B cell (primary cell): ENCODE results near the gene BTRC. TPM values are rescaled to one million over a fixed set of nuclear protein-coding genes. Genes with fewer than 3 reads are reported as not detected.

ENCODE experiments used
- ATAC-seq: fragments of 200-7000 bp; cut with Tn5 transposase; one replicate; pipeline ENCODE4 v1.10.0; 2021; ENCODE audit warnings: low read depth, mild to moderate bottlenecking, moderate number of reproducible peaks, moderate library complexity
- CTCF ChIA-PET: fragments of 350-600 bp; sonication (Branson Sonifier 250); formaldehyde crosslinking; loops from one replicate; lab custom pipeline; 2021; ENCODE audit warnings: antibody characterized with exemption, inconsistent platforms; lab: Charles Lee
- POLR2A ChIA-PET: fragments of 350-600 bp; sonication (Branson Sonifier 250); formaldehyde crosslinking; loops from one replicate; lab custom pipeline; 2021; ENCODE audit warnings: antibody characterized with exemption; lab: Charles Lee
- DNase-seq: peaks from one replicate; pipeline ENCODE4 v3.0.0; 2013
- H2AFZ ChIP-seq: 2 replicates; pipeline ENCODE4 v1.6.1; 2012; ENCODE audit warnings: mild to moderate bottlenecking, low read depth, low read length; ENCODE audit not compliant: insufficient read depth, poor library complexity, severe bottlenecking
- H3K27ac ChIP-seq, 2 donors: 1 replicate in 1 of 2; 2 replicates in 1 of 2; pipeline ENCODE4 v1.5.1; 2012 to 2013; ENCODE audit warnings: low read length in 2 of 2, mild to moderate bottlenecking in 2 of 2, moderate library complexity in 1 of 2
- H3K27me3 ChIP-seq, 4 experiments: fragments of 200-600 bp in 1 of 4; sonication (generic) in 1 of 4; replicated peaks in 1 of 4; 1 replicate in 2 of 4; 2 replicates in 2 of 4; pipeline versions ENCODE4 v1.6.1 to v1.7.0; 2013 to 2016; ENCODE audit warnings: low read length in 3 of 4, mild to moderate bottlenecking in 2 of 4, mixed read lengths in 1 of 4, moderate library complexity in 1 of 4; ENCODE audit not compliant: insufficient read depth in 4 of 4, control insufficient read depth in 3 of 4; ENCODE audit errors: control extremely low read depth in 1 of 4
- H3K36me3 ChIP-seq, 2 experiments: replicated peaks in 1 of 2; 1 replicate in 1 of 2; 2 replicates in 1 of 2; pipeline versions ENCODE4 v1.6.1 to v1.7.1; 2013; ENCODE audit warnings: low read length in 1 of 2; ENCODE audit not compliant: insufficient read depth in 2 of 2, control insufficient read depth in 1 of 2; ENCODE audit errors: control extremely low read depth in 1 of 2, extremely low read depth in 1 of 2
- H3K4me1 ChIP-seq, 2 donors: fragments of 200-600 bp in 1 of 2; sonication (generic) in 1 of 2; 1 replicate in 1 of 2; 2 replicates in 1 of 2; pipeline versions ENCODE4 v1.5.1 to v1.6.1; 2013 to 2017; ENCODE audit warnings: low read length in 2 of 2; ENCODE audit not compliant: control insufficient read depth in 2 of 2, insufficient read depth in 2 of 2
- H3K4me2 ChIP-seq: replicated peaks from 2 replicates; pipeline ENCODE3; 2012; ENCODE audit warnings: mild to moderate bottlenecking, low read depth, low read length; ENCODE audit not compliant: poor library complexity, severe bottlenecking
- H3K4me3 ChIP-seq, 5 experiments: fragments of 200-600 bp in 1 of 5; sonication (generic) in 1 of 5; 1 replicate in 3 of 5; 2 replicates in 2 of 5; pipeline versions ENCODE4 v1.5.1 to v1.7.0; 2011 to 2016; ENCODE audit warnings: low read length in 4 of 5, mild to moderate bottlenecking in 4 of 5, low read depth in 2 of 5, control low read depth in 1 of 5, moderate library complexity in 1 of 5; ENCODE audit not compliant: insufficient read depth in 1 of 5; ENCODE audit errors: control extremely low read depth in 1 of 5, extremely low read depth in 1 of 5
- H3K79me2 ChIP-seq: fragments of 200-600 bp; sonication (generic); one replicate; pipeline ENCODE4 v1.6.0; 2016; ENCODE audit warnings: low read length; ENCODE audit not compliant: control insufficient read depth, insufficient read depth
- H3K9ac ChIP-seq: fragments of 200-600 bp; sonication (generic); 2 replicates; pipeline ENCODE4 v1.6.1; 2017; ENCODE audit warnings: mild to moderate bottlenecking, low read length, moderate library complexity
- H3K9me3 ChIP-seq, 3 donors: one replicate each; pipeline versions ENCODE4 v1.6.1 to v1.7.1; 2013; ENCODE audit warnings: low read length in 2 of 3; ENCODE audit not compliant: control insufficient read depth in 2 of 3, insufficient read depth in 1 of 3; ENCODE audit errors: control extremely low read depth in 1 of 3
- H4K20me1 ChIP-seq: 2 replicates; pipeline ENCODE4 v1.6.0; 2012; ENCODE audit warnings: mild to moderate bottlenecking, low read length; ENCODE audit not compliant: insufficient read depth, control insufficient read depth, poor library complexity, severe bottlenecking
- H3K27ac Mint-ChIP-seq: one replicate; pipeline ENCODE4 v1.8.0; 2021; ENCODE audit warnings: mixed read lengths
- H3K27me3 Mint-ChIP-seq: one replicate; pipeline ENCODE4 v1.8.0; 2021; ENCODE audit warnings: mixed read lengths
- H3K4me1 Mint-ChIP-seq: one replicate; pipeline ENCODE4 v1.8.0; 2021; ENCODE audit warnings: mixed read lengths
- H3K4me3 Mint-ChIP-seq: one replicate; pipeline ENCODE4 v1.8.0; 2021; ENCODE audit warnings: mixed read lengths
- H3K9me3 Mint-ChIP-seq: one replicate; pipeline ENCODE4 v1.8.0; 2022; ENCODE audit warnings: mixed read lengths; ENCODE audit not compliant: insufficient read depth
- EZH2 ChIP-seq: IDR thresholded peaks from 2 replicates; pipeline ENCODE4 v1.6.1; 2012; ENCODE audit warnings: borderline replicate concordance, low read depth, mild to moderate bottlenecking, moderate library complexity, low read length; ENCODE audit not compliant: insufficient read depth, poor library complexity, severe bottlenecking
- WGBS: methylation state at CpG from one replicate; pipeline ENCODE4 v1.1.5; 2013; ENCODE audit warnings: missing lambda C conversion rate; ENCODE audit not compliant: insufficient coverage; 5-methylcytosine and 5-hydroxymethylcytosine counted together
- intact Hi-C: fragments of 100-400 bp; cut with micrococcal nuclease; formaldehyde crosslinking; loops from one replicate; pipeline ENCODE4 v1.10.0; 2022
- polyA plus RNA-seq: library from polyadenylated mRNA; depleted of rRNA; stranded (reverse); fragments of >200 nt; gene quantifications from 2 replicates; pipeline ENCODE4 v1.2.3, GENCODE V29; 2012
- total RNA-seq, 2 donors: library from RNA; stranded (reverse); fragments of 120-200 nt in 1 of 2; gene quantifications; 1 replicate in 1 of 2; 2 replicates in 1 of 2; pipeline versions ENCODE4 v1.2.3 to v1.2.4, GENCODE V29; 2013 to 2022
- TF ChIP-seq, protein P1 (sequence below): fragments of 200-600 bp; IDR thresholded peaks from one replicate; pipeline ENCODE4 v1.8.0; 2022; ENCODE audit warnings: antibody characterized with exemption, mild to moderate bottlenecking

BTRC gene
- total and polyA plus RNA-seq, 2 donors (not counting 1 experiment from before 2014, with no cell fraction given) = 4.3 to 21.9 TPM

- H4K20me1 ChIP-seq = no peaks in the 10 kb centered on the region
- H3K27me3 Mint-ChIP-seq = peaks cover 7% of the 10 kb centered on the region
- peaks cover 60% of the 10 kb centered on the region for H3K79me2 ChIP-seq
- no peak overlapping the region for H3K4me3 Mint-ChIP-seq
- no peak overlapping the region for H3K27ac ChIP-seq
- H3K4me1 Mint-ChIP-seq = peaks cover 22% of the 10 kb centered on the region
- H3K4me3 ChIP-seq = no peak overlapping the region
- H3K9ac ChIP-seq = no peak overlapping the region
- intact Hi-C loops = loop anchor here (10.0 kb wide), 1 partner anchor 889 kb away; the partner anchor contains the start of genes GBF1 and PITX3
- H3K4me1 ChIP-seq = peaks cover 11 to 13% of the 10 kb centered on the region in 2 donors
- no peaks in the 10 kb centered on the region for H3K9me3 ChIP-seq
- no peak overlapping the region for H2AFZ ChIP-seq
- TF ChIP-seq EZH2 = no peak
- no peak for ATAC-seq
- WGBS = 100% methylated on average over 1 of the region's 5 CpGs
- ChIA-PET POLR2A (no interaction called here), CTCF (interaction anchor here (1.2 kb wide), 1 partner anchor 142 kb away, joined by 3 read pairs; no protein-coding TSS in a partner anchor)
- H3K27ac Mint-ChIP-seq = no peak overlapping the region
- H3K4me2 ChIP-seq = no peak overlapping the region
- no peak for DNase-seq
- H3K9me3 Mint-ChIP-seq = no peaks in the 10 kb centered on the region
- peaks cover 0 to 3% (median under 1%) of the 10 kb centered on the region in 4 experiments for H3K27me3 ChIP-seq
- H3K36me3 ChIP-seq = no peaks in the 10 kb centered on the region
Observed at GRCh38 chr10:101356132-101356531, 2.2 kb downstream of the BTRC start.

DNA sequence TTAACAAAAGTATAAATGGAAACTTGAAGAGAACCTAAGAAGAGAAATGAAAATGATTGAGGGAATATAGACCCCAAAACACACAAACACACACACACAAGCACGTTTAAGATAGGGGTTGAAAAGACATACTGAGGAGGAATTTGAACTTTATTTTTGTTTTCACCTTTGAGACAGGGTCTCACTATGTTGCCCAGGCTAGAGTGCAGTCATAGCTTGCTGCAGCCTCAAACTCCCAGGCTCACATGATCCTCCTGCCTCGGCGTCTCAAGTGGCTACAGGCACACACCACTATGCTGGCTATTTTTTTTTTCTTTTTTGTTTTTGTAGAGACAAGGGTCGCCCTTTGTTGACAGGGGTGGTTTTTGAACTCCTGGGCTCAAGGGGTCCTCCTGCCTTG lies 4.0 kb downstream of the BTRC start:
- no peaks in the 10 kb centered on the region for H3K9me3 ChIP-seq
- DNase-seq = no peak
- no peak overlapping the region for H3K27ac ChIP-seq
- no peak overlapping the region for H3K4me3 ChIP-seq
- no peak overlapping the region for H3K4me3 Mint-ChIP-seq
- no peak overlapping the region for H3K4me2 ChIP-seq
- H3K9ac ChIP-seq = no peak overlapping the region
- WGBS = no CpG with 5 or more reads among the region's 4 CpGs
- no peak overlapping the region for H2AFZ ChIP-seq
- H3K27me3 ChIP-seq = no peaks in the 10 kb centered on the region
- no peak overlapping the region for H3K27ac Mint-ChIP-seq
- H3K79me2 ChIP-seq = peaks cover 77% of the 10 kb centered on the region
- peaks cover 11 to 13% of the 10 kb centered on the region in 2 donors for H3K4me1 ChIP-seq
- ATAC-seq = no peak
- peaks cover 22% of the 10 kb centered on the region for H3K4me1 Mint-ChIP-seq
- H3K27me3 Mint-ChIP-seq = no peaks in the 10 kb centered on the region
- ChIA-PET POLR2A (no interaction called here), CTCF (interaction anchor here (0.6 kb wide), 1 partner anchor 65 kb away, joined by 3 read pairs; no protein-coding TSS in a partner anchor)
- H4K20me1 ChIP-seq = no peaks in the 10 kb centered on the region
- H3K9me3 Mint-ChIP-seq = no peaks in the 10 kb centered on the region
- TF ChIP-seq, protein P1, sequence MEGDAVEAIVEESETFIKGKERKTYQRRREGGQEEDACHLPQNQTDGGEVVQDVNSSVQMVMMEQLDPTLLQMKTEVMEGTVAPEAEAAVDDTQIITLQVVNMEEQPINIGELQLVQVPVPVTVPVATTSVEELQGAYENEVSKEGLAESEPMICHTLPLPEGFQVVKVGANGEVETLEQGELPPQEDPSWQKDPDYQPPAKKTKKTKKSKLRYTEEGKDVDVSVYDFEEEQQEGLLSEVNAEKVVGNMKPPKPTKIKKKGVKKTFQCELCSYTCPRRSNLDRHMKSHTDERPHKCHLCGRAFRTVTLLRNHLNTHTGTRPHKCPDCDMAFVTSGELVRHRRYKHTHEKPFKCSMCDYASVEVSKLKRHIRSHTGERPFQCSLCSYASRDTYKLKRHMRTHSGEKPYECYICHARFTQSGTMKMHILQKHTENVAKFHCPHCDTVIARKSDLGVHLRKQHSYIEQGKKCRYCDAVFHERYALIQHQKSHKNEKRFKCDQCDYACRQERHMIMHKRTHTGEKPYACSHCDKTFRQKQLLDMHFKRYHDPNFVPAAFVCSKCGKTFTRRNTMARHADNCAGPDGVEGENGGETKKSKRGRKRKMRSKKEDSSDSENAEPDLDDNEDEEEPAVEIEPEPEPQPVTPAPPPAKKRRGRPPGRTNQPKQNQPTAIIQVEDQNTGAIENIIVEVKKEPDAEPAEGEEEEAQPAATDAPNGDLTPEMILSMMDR = no peak
- no peak for TF ChIP-seq EZH2
- intact Hi-C loops = loop anchor here (10.0 kb wide), 1 partner anchor 887 kb away; the partner anchor contains the start of genes GBF1 and PITX3
- no peaks in the 10 kb centered on the region for H3K36me3 ChIP-seq
